ENCODE measurements around the gene CHRNB4.

The CHRNB4 gene

GRCh38 chr15:78660584-78660983 lies 19.6 kb upstream of the CHRNB4 start:
- TF ChIP-seq GABPA (IDR thresholded peaks at IDR 0.05; ENCODE audit: low read depth) (no peak), SPI1 (IDR thresholded peaks at IDR 0.05; ENCODE audit: borderline replicate concordance, low read depth) (no peak), REST (IDR thresholded peaks at IDR 0.05; ENCODE audit: insufficient replicate concordance, low read depth) (no peak)
- H3K4me3 ChIP-seq (replicated peaks; ENCODE audit: insufficient read depth, low read length) = no peak overlapping the region
- H3K27ac ChIP-seq (replicated peaks) = no peak overlapping the region
- no peaks in the 10 kb centered on the region for H3K27me3 ChIP-seq (ENCODE audit: insufficient read depth, poor library complexity, severe bottlenecking)
- DNase-seq (ENCODE audit: low read depth in 1 of 2, low spot score in 1 of 2) = no peak

GRCh38 chr15:78658823-78659222 lies 17.8 kb upstream of the CHRNB4 start:
- H3K27ac ChIP-seq (replicated peaks) = no peak overlapping the region
- TF ChIP-seq SPI1 (IDR thresholded peaks at IDR 0.05; ENCODE audit: borderline replicate concordance, low read depth) (no peak), GABPA (IDR thresholded peaks at IDR 0.05; ENCODE audit: low read depth) (no peak), REST (IDR thresholded peaks at IDR 0.05; ENCODE audit: insufficient replicate concordance, low read depth) (no peak), POLR2AphosphoS5 (IDR thresholded peaks at IDR 0.05; ENCODE audit: low read depth) (no peak), CTCF (IDR thresholded peaks at IDR 0.05; ENCODE audit: insufficient read depth, low read length) (no peak)
- DNase-seq (ENCODE audit: low read depth in 1 of 2, low spot score in 1 of 2) = no peak
- no peaks in the 10 kb centered on the region for H3K27me3 ChIP-seq (ENCODE audit: insufficient read depth, poor library complexity, severe bottlenecking)
- H3K4me3 ChIP-seq (replicated peaks; ENCODE audit: insufficient read depth, low read length) = no peak overlapping the region

- no peak for DNase-seq (ENCODE audit: low read depth in 1 of 2, low spot score in 1 of 2)
- H3K27me3 ChIP-seq (ENCODE audit: insufficient read depth, poor library complexity, severe bottlenecking) = no peaks in the 10 kb centered on the region
- TF ChIP-seq POLR2AphosphoS5 (IDR thresholded peaks at IDR 0.05; ENCODE audit: low read depth) = no peak
- TF ChIP-seq GABPA (IDR thresholded peaks at IDR 0.05; ENCODE audit: low read depth) = no peak
- TF ChIP-seq SPI1 (IDR thresholded peaks at IDR 0.05; ENCODE audit: borderline replicate concordance, low read depth) = no peak
- no peak for TF ChIP-seq CTCF (IDR thresholded peaks at IDR 0.05; ENCODE audit: insufficient read depth, low read length)
- TF ChIP-seq REST (IDR thresholded peaks at IDR 0.05; ENCODE audit: insufficient replicate concordance, low read depth) = no peak
- H3K4me3 ChIP-seq (replicated peaks; ENCODE audit: insufficient read depth, low read length) = no peak overlapping the region
- no peak overlapping the region for H3K27ac ChIP-seq (replicated peaks)
Measured at GRCh38 chr15:78654272-78654671, 13.3 kb upstream of the CHRNB4 start.
